ENCODE results near the gene CHRD.

GRCh38 chr3:184366619-184367289 lies 13.1 kb upstream of the CHRD start:
- TF ChIP-seq CTCF (IDR thresholded peaks at IDR 0.05) (no peak), POLR2A (IDR thresholded peaks at IDR 0.05) (no peak)

All from tibial nerve (tissue), 3 donors.